H1 (cell line): Measurements from ENCODE around the gene DDX23. TPM values are rescaled to one million over a fixed set of nuclear protein-coding genes. Genes with fewer than 3 reads are reported as not detected.

Experiments
- ATF3 ChIP-seq: IDR thresholded peaks from 2 replicates; pipeline ENCODE4 v1.6.1; 2011; ENCODE audit warnings: low read depth, mild to moderate bottlenecking, low read length; ENCODE audit not compliant: insufficient read depth
- CHD2 ChIP-seq: IDR thresholded peaks from 2 replicates; pipeline ENCODE4 v1.6.1; 2012; ENCODE audit warnings: low read length, improper control_type of control experiment
- CTBP2 ChIP-seq: IDR thresholded peaks from 2 replicates; pipeline ENCODE4 v1.7.0; 2011; ENCODE audit warnings: borderline replicate concordance, mild to moderate bottlenecking, moderate library complexity, mixed read lengths, low read length; ENCODE audit not compliant: insufficient read depth, insufficient read length
- HDAC6 ChIP-seq: IDR thresholded peaks from one replicate; pipeline ENCODE4 v1.7.1; 2012; ENCODE audit warnings: low read depth, mild to moderate bottlenecking, inconsistent platforms, low read length, moderate library complexity
- JUN ChIP-seq: IDR thresholded peaks from 2 replicates; pipeline ENCODE4 v1.6.1; 2011; ENCODE audit warnings: low read depth, mild to moderate bottlenecking, improper control_type of control experiment, low read length
- KDM1A ChIP-seq: fragments of 200-600, 300-600 bp; sonication (generic); IDR thresholded peaks from 2 replicates; pipeline ENCODE4 v1.7.1; 2016; ENCODE audit warnings: mild to moderate bottlenecking, low read length, borderline replicate concordance
- KDM4A ChIP-seq: IDR thresholded peaks from one replicate; pipeline ENCODE4 v1.7.1; 2012; ENCODE audit warnings: low read depth, mild to moderate bottlenecking, moderate library complexity, low read length, inconsistent platforms; ENCODE audit not compliant: severe bottlenecking
- KDM5A ChIP-seq: fragments of 200-600 bp; IDR thresholded peaks from 2 replicates; pipeline ENCODE4 v1.7.1; 2012; ENCODE audit warnings: mild to moderate bottlenecking, low read length, inconsistent platforms, mixed read lengths
- MAFK ChIP-seq: IDR thresholded peaks from 2 replicates; pipeline ENCODE4 v1.6.1; 2012; ENCODE audit warnings: low read depth, mild to moderate bottlenecking, improper control_type of control experiment, low read length
- NRF1 ChIP-seq: IDR thresholded peaks from 2 replicates; pipeline ENCODE4 v1.6.1; 2011; ENCODE audit warnings: mild to moderate bottlenecking, low read depth, low read length, improper control_type of control experiment
- PHF8 ChIP-seq: fragments of 200-600 bp; sonication (generic); conservative IDR thresholded peaks from 2 replicates; pipeline ENCODE4 v1.7.1; 2012; ENCODE audit warnings: low read depth, mild to moderate bottlenecking, inconsistent platforms, low read length, moderate library complexity
- POU5F1 ChIP-seq: IDR thresholded peaks from 2 replicates; pipeline ENCODE4 v1.6.1; 2011; ENCODE audit warnings: low read depth, mild to moderate bottlenecking, low read length, moderate library complexity
- SIN3A ChIP-seq, 2 experiments: IDR thresholded peaks in 1 of 2; conservative IDR thresholded peaks in 1 of 2; 2 replicates each; pipeline ENCODE4 v1.6.1; 2011 to 2012; ENCODE audit warnings: low read length in 2 of 2, improper control_type of control experiment in 1 of 2, low read depth in 1 of 2, mild to moderate bottlenecking in 1 of 2
- SIRT6 ChIP-seq: IDR thresholded peaks from one replicate; pipeline ENCODE4 v1.7.1; 2012; ENCODE audit warnings: low read length, inconsistent platforms
- TBP ChIP-seq: IDR thresholded peaks from 2 replicates; pipeline ENCODE4 v1.6.1; 2011; ENCODE audit warnings: low read depth, low read length, improper control_type of control experiment
- polyA plus RNA-seq, 7 experiments: library from polyadenylated mRNA; depleted of rRNA in 3 of 7; stranded (reverse) in 5 of 7; unstranded in 2 of 7; fragments of >200 nt in 5 of 7; fragments of 200-250 nt in 2 of 7; gene quantifications; 1 replicate in 5 of 7; 2 replicates in 1 of 7; 4 replicates in 1 of 7; pipeline versions ENCODE4 v1.2.1 to v1.2.3, GENCODE V29; 2011 to 2013; ENCODE audit warnings: missing spikeins in 2 of 7, mixed read lengths in 2 of 7
- total RNA-seq: library from RNA; stranded (reverse); fragmentation: NEBNext Ultra II Directional; extraction: Animal tissue kit (Norgen Biotek cat#: 25700); gene quantifications from 2 replicates; pipeline ENCODE4 v1.2.1, GENCODE V29; 2021

DDX23 gene
- total and polyA plus RNA-seq, 2 of the 8 experiments (the other 6 are each of a cell fraction or from before 2014, with no cell fraction given) = 43.5 to 107 TPM

GRCh38 chr12:48788524-48788853 is 63.5 kb downstream of the DDX23 start (continued):
- TF ChIP-seq KDM1A = no peak
- TF ChIP-seq SIN3A (conservative IDR thresholded peaks at IDR 0.05 in 1 of 2, IDR thresholded peaks at IDR 0.05 in 1 of 2; ENCODE audit: low read depth in 1 of 2, low read length in 2 of 2) = no peak
- TF ChIP-seq NRF1 = no peak
- TF ChIP-seq ATF3 = no peak
- TF ChIP-seq CTBP2 = peak; percentile 59
- no peak for TF ChIP-seq POU5F1
- TF ChIP-seq CHD2 = no peak
- peak; percentile 14; the same call in 1 of the 2 replicates for TF ChIP-seq PHF8
- no peak for TF ChIP-seq HDAC6
- no peak for TF ChIP-seq SIRT6
- TF ChIP-seq KDM4A = peak; percentile 85
- no peak for TF ChIP-seq MAFK
- no peak for TF ChIP-seq JUN
- no peak for TF ChIP-seq KDM5A
- no peak for TF ChIP-seq TBP
